Heart left ventricle (tissue), 16 donors: ENCODE measurements around the gene FLRT1. TPM values are rescaled to one million over a fixed set of nuclear protein-coding genes. Genes with fewer than 3 reads are reported as not detected.

ENCODE experiments used
- ATAC-seq, 4 donors: fragments of 200-7000 bp; cut with Tn5 transposase; one replicate each; pipeline ENCODE4 v1.9.1; 2020 to 2022; ENCODE audit warnings: moderate library complexity in 4 of 4, mild to moderate bottlenecking in 3 of 4, moderate number of reproducible peaks in 1 of 4
- DNase-seq, 5 donors: peaks; one replicate each; pipeline ENCODE4 v3.0.0-alpha.2; 2020
- H3K27ac ChIP-seq, 12 donors: fragments of 200-600 bp; sonication (generic) in 4 of 12; one replicate each; pipeline versions ENCODE4 v1.5.0 to v1.8.0; 2016 to 2022; ENCODE audit warnings: mild to moderate bottlenecking in 2 of 12
- H3K27me3 ChIP-seq, 9 donors: fragments of 200-600 bp; sonication (generic) in 2 of 9; one replicate each; pipeline versions ENCODE4 v1.5.1 to v1.8.0; 2016 to 2022; ENCODE audit warnings: mild to moderate bottlenecking in 3 of 9
- H3K36me3 ChIP-seq, 9 donors: fragments of 200-600 bp; sonication (generic) in 2 of 9; one replicate each; pipeline versions ENCODE4 v1.5.0 to v1.8.0; 2018 to 2022; ENCODE audit warnings: mild to moderate bottlenecking in 2 of 9
- H3K4me1 ChIP-seq, 12 donors: fragments of 200-600 bp; sonication (generic) in 4 of 12; one replicate each; pipeline versions ENCODE4 v1.5.0 to v1.8.0; 2016 to 2022; ENCODE audit warnings: mild to moderate bottlenecking in 3 of 12
- H3K4me3 ChIP-seq, 12 donors: fragments of 200-600 bp; sonication (generic) in 4 of 12; one replicate each; pipeline versions ENCODE4 v1.5.0 to v1.8.0; 2017 to 2022; ENCODE audit warnings: mild to moderate bottlenecking in 9 of 12, moderate library complexity in 4 of 12
- H3K9me3 ChIP-seq, 12 donors: fragments of 200-600 bp; sonication (generic) in 4 of 12; one replicate each; pipeline versions ENCODE4 v1.5.0 to v1.8.0; 2016 to 2022; ENCODE audit warnings: mild to moderate bottlenecking in 1 of 12
- CTCF ChIP-seq, 12 donors: fragments of 200-600 bp; sonication (generic) in 4 of 12; IDR thresholded peaks; one replicate each; pipeline versions ENCODE4 v1.5.0 to v1.8.0; 2018 to 2022; ENCODE audit warnings: antibody characterized with exemption in 12 of 12, mild to moderate bottlenecking in 5 of 12
- POLR2A ChIP-seq, 2 donors: fragments of 450-650 bp; IDR thresholded peaks; one replicate each; pipeline ENCODE4 v1.6.1; 2017; ENCODE audit warnings: antibody characterized with exemption in 2 of 2, mild to moderate bottlenecking in 2 of 2, moderate library complexity in 2 of 2
- WGBS, 4 donors: extraction: QIAGEN DNeasy Blood & Tissue Kit in 2 of 4; methylation state at CpG; one replicate each; pipeline versions ENCODE4 v1.1.5 to v1.1.7; 2013 to 2018; 5-methylcytosine and 5-hydroxymethylcytosine counted together
- intact Hi-C, 10 donors: fragments of 100-400 bp; cut with DNase I; formaldehyde crosslinking; loops; one replicate each; pipeline versions ENCODE4 v1.11.1 to v1.14.2; 2022
- polyA plus RNA-seq, 2 donors: library from polyadenylated mRNA; stranded (reverse); fragments of 200-250 nt; gene quantifications; one replicate each; pipeline ENCODE4 v1.2.3, GENCODE V29; 2013
- total RNA-seq, 9 donors: library from RNA; depleted of rRNA in 2 of 9; stranded (reverse); fragments of >200 nt in 2 of 9; fragmentation: NEBNext Ultra II Directional in 3 of 9; extraction: Animal tissue kit (Norgen Biotek cat#: 25700) in 3 of 9; gene quantifications; one replicate each; pipeline versions ENCODE4 v1.1.0 to v1.2.4, GENCODE V29; 2016 to 2023
- donor health status: ischemic (EF 13 %, LVEDD 7.1; RV severe dilation, severe dysfunction).
- donor health status: healthy with polysubstance abuse.
- donor health status: DM: no; HTN: yes; CAD: no.
- donor health status: DM: no; HTN: no; CAD: no.
- donor health status: ischemic (EF 25% LVEDD 6.9; RV normal size, moderate dysfunction).
- donor health status: ischemic (EF 25% LVEDD 5.7; RV mildly dilated, moderate dysfunction).
- donor health status: healthy.
- donor health status: DM: yes; HTN: yes; CAD: no.
- donor health status: ischemic (EF 35%, LVEDD 5.7; RV mildly dilated, moderate dysfunction).
- donor health status: nonischemic (EF 11% LVEDD 7.7; RV severe dilation, severe dysfunction).
- donor health status: DM: yes; HTN: yes; CAD: no.
- donor health status: PGD.
- donor health status: ischemic (EF 29% LVEDD 5.4; RV normal size, mild dysfunction).
- donor health status: nonischemic (EF 23%, LVEDD 6.1; RV moderate dilation, normal function).

The FLRT1 gene
- total and polyA plus RNA-seq, 11 donors: 0.20 to 1.4 (median 0.37) TPM

- no peaks in the 10 kb centered on the region for H3K9me3 ChIP-seq
- WGBS, 4 donors: 66 to 75% (median 71%) methylated on average over 21 to 23 of the region's 23 CpGs
- intact Hi-C loops: no loop called here
- H3K4me3 ChIP-seq: no peak overlapping the region
- no peak for TF ChIP-seq POLR2A (IDR thresholded peaks at IDR 0.05)
- TF ChIP-seq CTCF (IDR thresholded peaks at IDR 0.05): no peak
- no peaks in the 10 kb centered on the region for H3K36me3 ChIP-seq
- H3K27me3 ChIP-seq: peaks cover 0 to 28% (median 0%) of the 10 kb centered on the region in 9 donors
- ATAC-seq (no peak), DNase-seq (no peak)
- peaks cover 0 to 55% (median 48%) of the 10 kb centered on the region in 12 donors for H3K4me1 ChIP-seq
- no peak overlapping the region for H3K27ac ChIP-seq
Measured at GRCh38 chr11:64003807-64004589, 31.7 kb upstream of the FLRT1 start.

- 80 to 89% (median 80%) methylated on average over 4 of the region's 4 CpGs for whole genome bisulfite sequencing, 4 donors
- peaks cover 0 to 49% (median 42%) of the 10 kb centered on the region in 12 donors for H3K4me1 ChIP-seq
- H3K9me3 ChIP-seq: no peaks in the 10 kb centered on the region
- H3K4me3 ChIP-seq: no peak overlapping the region
- peaks cover 0 to 27% (median 0%) of the 10 kb centered on the region in 9 donors for H3K27me3 ChIP-seq
- TF ChIP-seq CTCF (IDR thresholded peaks at IDR 0.05): no peak
- no peak for TF ChIP-seq POLR2A (IDR thresholded peaks at IDR 0.05)
- H3K27ac ChIP-seq: no peak overlapping the region
- intact Hi-C loops: no loop called here
- ATAC-seq (no peak), DNase-seq (no peak)
- no peaks in the 10 kb centered on the region for H3K36me3 ChIP-seq
Measured at GRCh38 chr11:64004590-64004984, 31.1 kb upstream of the FLRT1 start.

- Histone ChIP-seq H3K4me1 (peaks cover 0 to 38% (median 32%) of the 10 kb centered on the region in 12 donors), H3K4me3 (no peak overlapping the region), H3K27ac (no peak overlapping the region), H3K9me3 (no peaks in the 10 kb centered on the region), H3K27me3 (peaks cover 0 to 18% (median 0%) of the 10 kb centered on the region in 9 donors), H3K36me3 (no peaks in the 10 kb centered on the region)
- no peak for ATAC-seq
- intact Hi-C loops: no loop called here
- TF ChIP-seq POLR2A (IDR thresholded peaks at IDR 0.05): no peak
- no peak for TF ChIP-seq CTCF (IDR thresholded peaks at IDR 0.05)
- WGBS, 4 donors: 92 to 95% (median 93%) methylated on average over 4 of the region's 4 CpGs
- DNase-seq: no peak
Measured at GRCh38 chr11:64005691-64006090, 30.0 kb upstream of the FLRT1 start.

- WGBS, 4 donors: 82 to 88% (median 86%) methylated on average over 12 of the region's 12 CpGs
- no peak for ATAC-seq
- TF ChIP-seq CTCF (IDR thresholded peaks at IDR 0.05) (no peak), POLR2A (IDR thresholded peaks at IDR 0.05) (no peak)
- Histone ChIP-seq H3K9me3 (no peaks in the 10 kb centered on the region), H3K4me1 (peaks cover 0 to 31% (median 25%) of the 10 kb centered on the region in 12 donors), H3K36me3 (no peaks in the 10 kb centered on the region), H3K27me3 (peaks cover 0 to 11% (median 0%) of the 10 kb centered on the region in 9 donors), H3K27ac (no peak overlapping the region), H3K4me3 (no peak overlapping the region)
- DNase-seq: no peak
- intact Hi-C loops: no loop called here
Measured at GRCh38 chr11:64006398-64006797, 29.3 kb upstream of the FLRT1 start.
